Keratinocyte (primary cell): ENCODE results near the gene COL3A1. TPM values are rescaled to one million over a fixed set of nuclear protein-coding genes. Genes with fewer than 3 reads are reported as not detected.

Source experiments
- DNase-seq: peaks from one replicate; pipeline ENCODE4 v3.0.0-alpha.2; 2011; ENCODE audit warnings: low read depth, missing footprints, low spot score
- FAIRE-seq: peaks from 2 replicates; lab custom pipeline; 2011; peaks lifted over from hg19 to GRCh38; lab: Jason Lieb, UNC
- H2AFZ ChIP-seq: 2 replicates; pipeline ENCODE4 v1.6.0; 2012; ENCODE audit warnings: low read length, control low read depth, inconsistent platforms; ENCODE audit not compliant: control insufficient read depth
- H3K27ac ChIP-seq: 2 replicates; pipeline ENCODE4 v1.5.1; 2011; ENCODE audit warnings: low read length; ENCODE audit not compliant: control insufficient read depth, insufficient read depth
- H3K27me3 ChIP-seq: 3 replicates; pipeline ENCODE4 v1.6.0; 2011; ENCODE audit warnings: low read length; ENCODE audit not compliant: control insufficient read depth, insufficient read depth; ENCODE audit errors: extremely low read depth
- H3K36me3 ChIP-seq, 2 experiments: 2 replicates in 1 of 2; 3 replicates in 1 of 2; pipeline ENCODE4 v1.5.1; 2011; ENCODE audit warnings: low read length in 2 of 2, mild to moderate bottlenecking in 1 of 2; ENCODE audit not compliant: control insufficient read depth in 2 of 2, insufficient read depth in 2 of 2; ENCODE audit errors: extremely low read depth in 1 of 2
- H3K4me1 ChIP-seq: 3 replicates; pipeline ENCODE4 v1.5.1; 2011; ENCODE audit warnings: low read length; ENCODE audit not compliant: control insufficient read depth, insufficient read depth; ENCODE audit errors: extremely low read depth
- H3K4me2 ChIP-seq: 3 replicates; pipeline ENCODE4 v1.6.0; 2011; ENCODE audit warnings: low read depth, low read length; ENCODE audit not compliant: control insufficient read depth, insufficient read depth; ENCODE audit errors: extremely low read depth
- H3K4me3 ChIP-seq, 3 experiments: fragments of 200-600 bp in 1 of 3; sonication (generic) in 1 of 3; 2 replicates in 2 of 3; 3 replicates in 1 of 3; pipeline ENCODE4 v1.5.1; 2011 to 2016; ENCODE audit warnings: low read length in 3 of 3, mild to moderate bottlenecking in 3 of 3, control low read depth in 2 of 3, inconsistent platforms in 1 of 3, low read depth in 1 of 3, mixed read lengths in 1 of 3, mixed run types in 1 of 3, moderate library complexity in 1 of 3; ENCODE audit not compliant: control insufficient read depth in 2 of 3, insufficient read depth in 2 of 3; ENCODE audit errors: extremely low read depth in 1 of 3
- H3K79me2 ChIP-seq: 2 replicates; pipeline ENCODE4 v1.6.0; 2012; ENCODE audit warnings: low read length; ENCODE audit not compliant: control insufficient read depth, insufficient read depth
- H3K9ac ChIP-seq: 3 replicates; pipeline ENCODE4 v1.6.0; 2011; ENCODE audit warnings: low read length; ENCODE audit not compliant: control insufficient read depth, insufficient read depth; ENCODE audit errors: extremely low read depth
- H3K9me1 ChIP-seq: 3 replicates; pipeline ENCODE4 v1.6.0; 2011; ENCODE audit warnings: low read length; ENCODE audit not compliant: control insufficient read depth, insufficient read depth; ENCODE audit errors: extremely low read depth
- H3K9me3 ChIP-seq: 2 replicates; pipeline ENCODE4 v1.5.1; 2012; ENCODE audit warnings: low read depth, low read length; ENCODE audit not compliant: control insufficient read depth
- H4K20me1 ChIP-seq: 3 replicates; pipeline ENCODE4 v1.6.0; 2011; ENCODE audit warnings: low read length; ENCODE audit not compliant: control insufficient read depth, insufficient read depth; ENCODE audit errors: extremely low read depth
- EZH2 ChIP-seq: IDR thresholded peaks from one replicate; pipeline ENCODE4 v1.6.1; 2012; ENCODE audit warnings: inconsistent platforms, mild to moderate bottlenecking, low read length, moderate library complexity
- dilution Hi-C: fragments of 300-500 bp; cut with MboI; formaldehyde crosslinking; loops from one replicate; pipeline ENCODE4 v1.7.0; 2020; ENCODE audit warnings: low sequenced_read_pairs; ENCODE audit not compliant: extremely low pct_ligation_motif_present
- polyA plus RNA-seq, 5 experiments: library from polyadenylated mRNA; depleted of rRNA in 3 of 5; stranded (reverse) in 3 of 5; stranded (forward) in 1 of 5; unstranded in 1 of 5; fragments of >200 nt; gene quantifications; 1 replicate in 1 of 5; 2 replicates in 3 of 5; 3 replicates in 1 of 5; pipeline versions ENCODE4 v1.2.1 to v1.2.3, GENCODE V29; 2011 to 2012; ENCODE audit warnings: missing spikeins in 2 of 5, low read depth in 1 of 5, low replicate concordance in 1 of 5
- TF ChIP-seq, protein P1 (sequence below), 3 experiments: IDR thresholded peaks in 1 of 3; conservative IDR thresholded peaks in 1 of 3; optimal IDR thresholded peaks in 1 of 3; 2 replicates in 2 of 3; 3 replicates in 1 of 3; pipeline versions ENCODE3 to v1.5.1; 2011; ENCODE audit warnings: low read length in 3 of 3, mild to moderate bottlenecking in 3 of 3, moderate library complexity in 2 of 3, control low read depth in 1 of 3, inconsistent platforms in 1 of 3; ENCODE audit not compliant: insufficient read depth in 2 of 3; ENCODE audit errors: extremely low read depth in 1 of 3

COL3A1 gene
- polyA plus RNA-seq, 1 donor (not counting 4 experiments of a cell fraction or from before 2014, with no cell fraction given): 0.01 TPM

DNA sequence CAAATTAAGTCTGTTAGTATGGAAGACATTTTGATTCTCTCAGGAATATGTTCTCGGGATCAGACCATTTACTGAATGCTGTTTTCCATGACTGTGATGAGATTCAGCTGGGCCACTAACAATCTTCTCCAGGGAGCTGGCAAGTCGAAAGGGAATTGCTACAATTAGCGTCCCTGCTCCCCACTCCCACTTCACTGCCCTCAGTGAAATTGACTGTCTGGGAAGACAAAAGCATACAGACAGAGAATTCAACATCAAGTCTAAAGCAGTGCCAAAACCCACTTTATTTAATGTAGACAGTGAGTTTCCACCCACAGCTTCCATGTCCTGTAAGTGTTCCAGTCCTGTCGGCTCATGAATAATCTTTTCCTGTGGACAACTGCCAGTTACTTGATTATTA is 34.0 kb upstream of the COL3A1 start:
- Histone ChIP-seq H3K4me2 (no peak overlapping the region), H4K20me1 (no peaks in the 10 kb centered on the region), H3K4me1 (no peaks in the 10 kb centered on the region), H3K9me1 (no peaks in the 10 kb centered on the region), H3K36me3 (no peaks in the 10 kb centered on the region), H3K9ac (no peak overlapping the region), H3K27me3 (no peaks in the 10 kb centered on the region), H2AFZ (no peak overlapping the region), H3K27ac (no peak overlapping the region), H3K4me3 (no peak overlapping the region), H3K79me2 (no peaks in the 10 kb centered on the region), H3K9me3 (no peaks in the 10 kb centered on the region)
- dilution Hi-C loops: no loop called here
- TF ChIP-seq EZH2: no peak
- TF ChIP-seq, protein P1, sequence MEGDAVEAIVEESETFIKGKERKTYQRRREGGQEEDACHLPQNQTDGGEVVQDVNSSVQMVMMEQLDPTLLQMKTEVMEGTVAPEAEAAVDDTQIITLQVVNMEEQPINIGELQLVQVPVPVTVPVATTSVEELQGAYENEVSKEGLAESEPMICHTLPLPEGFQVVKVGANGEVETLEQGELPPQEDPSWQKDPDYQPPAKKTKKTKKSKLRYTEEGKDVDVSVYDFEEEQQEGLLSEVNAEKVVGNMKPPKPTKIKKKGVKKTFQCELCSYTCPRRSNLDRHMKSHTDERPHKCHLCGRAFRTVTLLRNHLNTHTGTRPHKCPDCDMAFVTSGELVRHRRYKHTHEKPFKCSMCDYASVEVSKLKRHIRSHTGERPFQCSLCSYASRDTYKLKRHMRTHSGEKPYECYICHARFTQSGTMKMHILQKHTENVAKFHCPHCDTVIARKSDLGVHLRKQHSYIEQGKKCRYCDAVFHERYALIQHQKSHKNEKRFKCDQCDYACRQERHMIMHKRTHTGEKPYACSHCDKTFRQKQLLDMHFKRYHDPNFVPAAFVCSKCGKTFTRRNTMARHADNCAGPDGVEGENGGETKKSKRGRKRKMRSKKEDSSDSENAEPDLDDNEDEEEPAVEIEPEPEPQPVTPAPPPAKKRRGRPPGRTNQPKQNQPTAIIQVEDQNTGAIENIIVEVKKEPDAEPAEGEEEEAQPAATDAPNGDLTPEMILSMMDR (optimal IDR thresholded peaks at IDR 0.05 in 1 of 3, IDR thresholded peaks at IDR 0.05 in 1 of 3, conservative IDR thresholded peaks at IDR 0.05 in 1 of 3; ENCODE audit: extremely low read depth in 1 of 3, insufficient read depth in 2 of 3, low read length in 3 of 3): no peak
- no peak for DNase-seq
- no peak for FAIRE-seq

DNA sequence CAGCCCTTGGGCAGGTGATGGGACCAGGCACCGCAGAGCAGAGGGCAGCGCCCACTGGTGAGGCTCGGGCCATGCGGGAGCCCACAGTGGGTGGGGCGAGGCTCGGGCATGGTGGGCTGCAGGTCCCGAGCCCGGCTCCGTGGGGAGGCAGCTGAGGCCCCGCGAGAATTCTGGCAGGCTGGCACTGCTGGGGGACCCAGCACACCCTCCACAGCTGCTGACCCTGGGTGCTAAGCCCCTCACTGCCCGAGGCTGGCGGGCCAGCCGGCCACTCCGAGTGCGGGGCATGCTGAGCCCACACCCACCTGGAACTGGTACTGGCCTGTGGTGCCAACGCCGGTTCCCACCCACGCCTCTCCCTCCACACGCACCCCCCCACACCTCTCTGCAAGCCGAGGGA is 29.7 kb upstream of the COL3A1 start:
- no peak for DNase-seq
- dilution Hi-C loops: no loop called here
- TF ChIP-seq EZH2: no peak
- TF ChIP-seq, protein P1 (optimal IDR thresholded peaks at IDR 0.05 in 1 of 3, IDR thresholded peaks at IDR 0.05 in 1 of 3, conservative IDR thresholded peaks at IDR 0.05 in 1 of 3; ENCODE audit: extremely low read depth in 1 of 3, insufficient read depth in 2 of 3, low read length in 3 of 3): no peak

More for the DNA sequence above, 29.7 kb upstream of the COL3A1 start:
- H3K36me3 ChIP-seq: no peaks in the 10 kb centered on the region
- FAIRE-seq: no peak
- H4K20me1 ChIP-seq: no peaks in the 10 kb centered on the region
- H3K4me2 ChIP-seq: no peak overlapping the region
- no peaks in the 10 kb centered on the region for H3K9me1 ChIP-seq
- H3K27me3 ChIP-seq: no peaks in the 10 kb centered on the region
- H3K4me3 ChIP-seq: no peak overlapping the region
- H3K9me3 ChIP-seq: no peaks in the 10 kb centered on the region
- no peaks in the 10 kb centered on the region for H3K79me2 ChIP-seq
- H3K4me1 ChIP-seq: no peaks in the 10 kb centered on the region
- no peak overlapping the region for H3K27ac ChIP-seq
- no peak overlapping the region for H3K9ac ChIP-seq
- no peak overlapping the region for H2AFZ ChIP-seq
